Femur (tissue), 1 donor: Measurements from ENCODE around the gene DNAJC5.
"Not testable (repeated sequence)": the region's sequence is repeated elsewhere in the genome, so short reads cannot be mapped to it uniquely, and the experiment has no call there.

Experiments
- DNase-seq: peaks from one replicate; pipeline ENCODE4 v3.0.0-alpha.2; 2017

DNAJC5 gene

DNA sequence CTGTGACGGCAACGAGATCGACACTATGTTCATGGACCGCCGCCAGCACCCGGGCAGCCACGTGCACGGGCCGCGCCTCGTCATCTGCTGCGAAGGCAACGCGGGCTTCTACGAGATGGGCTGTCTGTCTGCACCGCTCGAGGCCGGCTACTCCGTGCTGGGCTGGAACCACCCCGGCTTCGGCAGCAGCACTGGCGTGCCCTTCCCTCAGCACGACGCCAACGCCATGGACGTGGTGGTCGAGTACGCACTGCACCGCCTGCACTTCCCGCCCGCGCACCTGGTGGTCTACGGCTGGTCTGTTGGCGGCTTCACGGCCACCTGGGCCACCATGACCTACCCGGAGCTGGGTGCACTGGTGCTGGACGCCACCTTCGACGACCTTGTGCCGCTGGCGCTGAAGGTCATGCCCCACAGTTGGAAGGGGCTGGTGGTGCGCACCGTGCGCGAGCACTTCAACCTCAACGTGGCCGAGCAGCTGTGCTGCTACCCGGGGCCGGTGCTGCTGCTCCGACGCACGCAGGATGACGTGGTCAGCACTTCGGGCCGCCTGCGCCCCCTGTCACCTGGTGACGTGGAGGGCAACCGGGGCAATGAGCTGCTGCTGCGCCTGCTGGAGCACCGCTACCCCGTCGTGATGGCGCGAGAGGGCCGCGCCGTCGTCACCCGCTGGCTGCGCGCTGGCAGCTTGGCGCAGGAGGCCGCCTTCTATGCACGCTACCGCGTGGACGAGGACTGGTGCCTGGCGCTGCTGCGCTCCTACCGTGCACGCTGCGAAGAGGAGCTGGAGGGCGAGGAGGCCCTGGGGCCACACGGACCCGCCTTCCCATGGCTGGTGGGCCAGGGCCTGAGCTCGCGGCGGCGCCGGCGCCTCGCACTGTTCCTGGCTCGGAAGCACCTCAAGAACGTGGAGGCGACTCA lies 32.7 kb upstream of the DNAJC5 start:
- DNase-seq = no peak

DNA sequence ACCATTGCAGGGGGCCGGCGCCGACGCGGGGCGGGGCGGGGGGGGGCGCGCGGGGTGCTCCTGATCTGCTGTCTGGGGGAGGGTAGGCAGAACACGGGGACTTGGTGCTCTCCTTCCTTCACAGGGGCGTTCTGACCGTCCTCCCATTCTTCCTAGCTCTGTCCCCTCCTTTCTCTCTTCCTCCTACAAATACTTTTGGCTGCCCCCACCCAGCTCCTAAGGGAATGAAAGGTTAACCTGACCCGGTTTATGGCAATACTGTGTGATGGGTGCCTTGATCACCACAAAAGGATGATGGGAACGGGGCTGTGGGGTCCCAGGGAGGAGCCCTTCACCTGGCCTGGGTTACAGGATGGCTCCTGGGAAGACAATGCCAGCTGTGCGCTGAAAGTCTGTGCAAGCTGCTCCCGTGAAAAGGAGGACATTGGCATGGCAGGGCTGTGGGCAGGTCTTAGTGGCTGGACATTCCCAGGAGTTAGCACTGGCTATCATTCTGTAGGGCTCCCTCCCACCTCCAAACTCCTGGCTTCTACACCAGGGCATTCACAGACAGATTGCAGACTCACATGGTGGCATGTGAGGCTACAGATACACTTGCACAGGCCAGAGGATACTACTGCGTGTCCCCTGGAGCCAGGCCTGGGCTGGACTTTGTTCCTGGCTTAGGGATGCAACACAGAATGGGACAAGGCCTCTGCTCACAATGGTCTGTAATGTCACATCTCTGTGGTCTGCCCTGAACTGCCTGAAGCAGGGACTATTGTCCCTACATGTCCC lies 31.7 kb upstream of the DNAJC5 start:
- DNase-seq = no peak

DNA sequence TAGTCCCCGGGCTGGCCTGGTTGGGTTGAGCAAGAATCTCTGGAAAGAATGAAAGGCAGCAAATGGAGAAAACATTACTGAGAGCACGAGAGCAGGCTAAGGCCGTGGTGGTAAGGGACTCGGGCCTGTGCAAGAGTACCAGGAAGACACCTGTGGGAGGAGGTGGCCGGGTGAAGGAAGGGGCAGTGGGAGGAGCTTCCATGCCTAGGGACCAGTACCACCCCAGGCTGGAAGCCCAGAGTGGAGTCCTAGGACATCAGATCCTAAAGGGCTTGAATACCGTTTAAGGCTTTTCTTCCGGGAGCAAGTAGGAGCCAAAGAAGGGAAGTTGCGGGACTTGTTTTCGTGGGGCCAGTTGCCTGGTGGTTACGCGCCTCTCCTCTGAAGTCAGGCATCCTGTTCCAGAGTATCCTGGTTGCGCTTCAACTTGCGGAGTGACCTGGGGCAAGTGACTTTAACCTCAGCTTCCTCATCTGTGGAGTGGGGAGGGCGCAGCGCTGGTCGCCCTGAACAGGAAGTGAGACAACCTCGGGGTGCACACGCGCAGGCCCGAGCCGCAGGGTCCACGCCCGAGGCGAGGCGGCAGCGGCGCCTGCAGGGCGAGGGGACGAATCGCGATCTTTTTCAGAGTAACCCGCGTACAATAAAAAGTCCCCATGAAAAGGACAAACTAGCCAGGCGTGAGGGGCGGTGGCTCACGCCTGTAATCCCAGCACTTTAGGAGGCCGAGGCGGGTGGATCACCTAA lies 31.0 kb upstream of the DNAJC5 start:
- peak; percentile 86 for DNase-seq

DNA sequence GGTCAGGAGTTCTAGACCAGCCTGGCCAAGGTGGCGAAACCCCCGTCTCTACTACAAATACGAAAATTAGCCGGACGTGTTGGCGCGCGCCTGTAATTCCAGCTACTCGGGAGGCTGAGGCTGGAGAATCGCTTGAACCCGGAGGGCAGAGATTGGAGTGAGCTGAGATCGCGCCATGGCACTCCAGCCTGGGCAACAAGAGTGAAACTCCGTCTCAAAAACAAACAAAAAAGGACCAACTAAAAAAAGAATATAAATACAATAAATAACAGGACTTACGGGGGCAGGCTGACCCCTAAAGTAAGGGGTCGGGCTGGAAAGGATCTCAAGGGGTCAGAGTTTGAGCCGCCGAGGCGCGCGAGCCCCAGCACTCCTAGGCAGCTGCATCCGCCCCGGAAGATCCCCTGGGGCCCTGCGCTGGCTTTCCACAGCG lies 30.4 kb upstream of the DNAJC5 start:
- no peak for DNase-seq

DNA sequence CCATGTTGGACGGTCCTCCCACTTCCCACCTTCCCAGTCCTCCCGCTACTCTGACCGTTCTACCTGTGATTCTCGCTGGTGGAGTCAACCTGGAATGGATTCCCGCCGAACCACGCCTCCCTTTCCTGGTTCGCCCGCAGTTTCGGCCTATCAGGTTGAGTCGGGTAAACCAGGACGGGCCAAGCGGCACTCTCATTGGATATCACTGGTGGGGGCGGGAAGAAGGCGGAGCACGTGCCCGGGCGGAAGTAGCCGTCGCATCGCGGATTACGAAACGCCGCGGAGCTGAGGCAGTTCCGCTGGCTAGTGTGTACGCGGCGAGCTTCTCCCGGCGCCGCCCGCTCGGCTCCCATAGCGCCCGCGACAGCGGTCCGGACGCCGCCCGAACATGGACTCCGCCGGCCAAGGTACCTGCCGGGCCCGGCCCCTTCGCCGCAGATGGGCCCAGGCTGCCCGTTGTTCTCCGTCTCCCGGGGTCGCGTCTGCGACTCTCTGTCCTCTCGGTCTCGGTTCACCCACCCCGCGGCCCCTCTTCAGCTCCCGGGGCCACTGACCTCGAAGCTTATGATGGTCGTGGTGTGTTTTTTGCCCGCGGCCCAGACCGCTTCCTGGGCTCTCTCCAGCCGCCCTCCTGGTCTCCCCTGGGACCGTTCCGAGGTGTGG lies 29.8 kb upstream of the DNAJC5 start, which contains the start of gene TPD52L2:
Gene TPD52L2 (plus strand): TSS at position 293 of the 663 bp plus-strand sequence. CDS start 96 bp downstream, at position 389.
- peak; percentile 99 for DNase-seq

DNA sequence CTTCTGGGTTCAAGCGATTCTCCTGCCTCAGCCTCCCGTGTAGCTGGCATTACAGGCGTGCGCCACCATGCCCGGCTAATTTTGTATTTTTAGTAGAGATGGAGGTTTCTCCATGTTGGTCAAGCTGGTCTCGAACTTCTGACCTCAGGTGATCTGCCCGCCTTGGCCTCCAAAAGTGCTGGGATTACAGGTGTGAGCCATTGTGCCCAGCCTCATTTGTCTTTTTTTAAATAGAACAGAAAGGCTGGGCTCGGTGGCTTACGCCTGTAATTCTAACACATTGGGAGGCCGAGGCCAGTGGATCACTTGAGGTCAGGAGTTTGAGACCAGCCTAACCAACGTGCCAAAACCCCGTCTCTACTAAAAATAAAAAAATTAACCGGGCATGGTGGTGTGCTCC lies 27.9 kb upstream of the DNAJC5 start:
- DNase-seq = not testable (repeated sequence)

DNA sequence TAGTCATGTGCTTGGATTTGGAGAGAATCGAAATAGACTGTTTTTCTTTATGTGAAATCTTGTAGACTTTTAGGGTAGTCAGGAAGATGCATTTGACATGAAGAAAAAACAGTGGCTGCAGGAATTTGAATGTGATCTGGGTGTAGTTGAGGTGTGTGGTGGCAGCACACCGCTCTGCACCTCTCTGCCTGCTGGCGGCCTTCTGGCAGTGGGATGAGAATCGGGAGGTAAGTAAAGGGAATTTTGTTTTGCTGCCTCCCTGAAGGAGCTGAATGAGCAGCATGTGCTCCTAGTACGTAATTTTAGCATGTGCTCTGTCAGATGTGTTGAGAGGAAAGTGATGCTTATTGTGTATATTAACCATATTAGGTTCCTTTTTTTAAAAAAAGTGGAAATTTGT lies 26.7 kb upstream of the DNAJC5 start:
- no peak for DNase-seq

GRCh38 chr20:63873477-63873971 lies 21.4 kb upstream of the DNAJC5 start:
- peak; percentile 67 for DNase-seq

GRCh38 chr20:63874241-63874640 lies 20.7 kb upstream of the DNAJC5 start:
- DNase-seq = not testable (repeated sequence)

- DNase-seq = no peak
Observed at GRCh38 chr20:63876489-63877036, 18.4 kb upstream of the DNAJC5 start.

- no peak for DNase-seq
Observed at GRCh38 chr20:63877755-63878470, 17.0 kb upstream of the DNAJC5 start.

GRCh38 chr20:63878899-63879663 lies 15.8 kb upstream of the DNAJC5 start:
- peak; percentile 39 for DNase-seq

- not testable (repeated sequence) for DNase-seq
Observed at GRCh38 chr20:63880901-63881300, 14.0 kb upstream of the DNAJC5 start.

GRCh38 chr20:63881451-63882226 lies 13.3 kb upstream of the DNAJC5 start:
- DNase-seq = no peak

- no peak for DNase-seq
Observed at GRCh38 chr20:63882257-63883200, 12.4 kb upstream of the DNAJC5 start.

- DNase-seq = no peak
Observed at GRCh38 chr20:63883201-63883593, 11.7 kb upstream of the DNAJC5 start.

- DNase-seq = peak; percentile 37
Observed at GRCh38 chr20:63884506-63885263, 10.2 kb upstream of the DNAJC5 start.
